Coronary artery (tissue), 2 donors: Measurements from ENCODE around the gene KLHL42.

ENCODE experiments used
- DNase-seq: peaks from one replicate; pipeline ENCODE4 v3.0.0-alpha.2; 2017; ENCODE audit warnings: low spot score
- H3K27ac ChIP-seq, 2 donors: fragments of 200-600 bp; sonication (generic); one replicate each; pipeline ENCODE4 v1.5.1; 2016 to 2019
- H3K4me3 ChIP-seq: fragments of 200-600 bp; sonication (generic); 2 replicates; pipeline ENCODE4 v1.5.1; 2016; ENCODE audit warnings: mild to moderate bottlenecking, moderate library complexity
- TF ChIP-seq, protein P1 (sequence below): fragments of 200-600 bp; sonication (generic); IDR thresholded peaks from one replicate; pipeline ENCODE4 v1.5.1; 2019; ENCODE audit warnings: antibody characterized with exemption

The KLHL42 gene

GRCh38 chr12:27769142-27769673, 10.8 kb upstream of the KLHL42 start:
- TF ChIP-seq, protein P1, sequence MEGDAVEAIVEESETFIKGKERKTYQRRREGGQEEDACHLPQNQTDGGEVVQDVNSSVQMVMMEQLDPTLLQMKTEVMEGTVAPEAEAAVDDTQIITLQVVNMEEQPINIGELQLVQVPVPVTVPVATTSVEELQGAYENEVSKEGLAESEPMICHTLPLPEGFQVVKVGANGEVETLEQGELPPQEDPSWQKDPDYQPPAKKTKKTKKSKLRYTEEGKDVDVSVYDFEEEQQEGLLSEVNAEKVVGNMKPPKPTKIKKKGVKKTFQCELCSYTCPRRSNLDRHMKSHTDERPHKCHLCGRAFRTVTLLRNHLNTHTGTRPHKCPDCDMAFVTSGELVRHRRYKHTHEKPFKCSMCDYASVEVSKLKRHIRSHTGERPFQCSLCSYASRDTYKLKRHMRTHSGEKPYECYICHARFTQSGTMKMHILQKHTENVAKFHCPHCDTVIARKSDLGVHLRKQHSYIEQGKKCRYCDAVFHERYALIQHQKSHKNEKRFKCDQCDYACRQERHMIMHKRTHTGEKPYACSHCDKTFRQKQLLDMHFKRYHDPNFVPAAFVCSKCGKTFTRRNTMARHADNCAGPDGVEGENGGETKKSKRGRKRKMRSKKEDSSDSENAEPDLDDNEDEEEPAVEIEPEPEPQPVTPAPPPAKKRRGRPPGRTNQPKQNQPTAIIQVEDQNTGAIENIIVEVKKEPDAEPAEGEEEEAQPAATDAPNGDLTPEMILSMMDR: no peak
- Histone ChIP-seq H3K4me3 (no peak overlapping the region), H3K27ac (no peak overlapping the region)
- no peak for DNase-seq

DNA sequence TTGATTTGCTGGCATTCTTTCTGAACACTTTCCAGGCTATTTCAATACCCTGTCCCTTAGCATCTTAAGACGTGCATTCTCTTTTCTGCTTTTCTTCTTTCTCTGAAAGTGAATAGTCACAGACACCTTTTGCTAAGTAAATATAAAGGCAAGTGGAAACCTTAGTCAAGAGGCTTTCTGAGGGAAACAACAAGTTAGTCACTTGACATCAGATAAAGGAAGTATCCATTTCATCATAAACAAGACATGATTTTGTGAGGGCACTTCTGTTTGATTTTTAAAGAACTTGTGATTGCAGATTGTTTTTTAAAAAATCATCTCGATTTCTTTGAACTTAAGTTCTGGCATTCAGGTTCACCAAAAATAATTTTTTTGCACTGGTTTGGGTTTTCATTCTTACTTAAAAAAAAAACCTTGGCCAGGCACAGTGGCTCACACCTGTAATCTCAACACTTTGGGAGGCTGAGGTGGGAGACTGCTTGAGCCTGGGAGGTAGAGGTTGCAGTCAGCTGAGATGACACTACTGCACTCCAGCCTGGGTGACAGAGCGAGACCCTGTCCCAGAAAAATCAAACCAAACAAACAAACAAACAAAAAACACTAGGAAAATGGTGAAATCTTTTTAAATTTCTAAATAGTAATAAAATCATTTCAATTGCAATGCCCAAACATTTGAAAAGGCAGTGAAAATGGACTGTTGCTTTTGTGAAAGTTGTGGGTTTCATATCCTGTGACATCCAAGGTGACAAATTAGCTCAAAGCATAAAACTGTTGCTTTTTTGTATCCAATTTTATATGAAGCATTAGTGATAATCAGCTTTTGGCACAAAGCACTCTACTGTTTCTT, 8.3 kb upstream of the KLHL42 start:
- Histone ChIP-seq H3K4me3 (no peak overlapping the region), H3K27ac (no peak overlapping the region)
- TF ChIP-seq, protein P1: no peak
- DNase-seq: no peak

- H3K4me3 ChIP-seq: no peak overlapping the region
- H3K27ac ChIP-seq: no peak overlapping the region
- TF ChIP-seq, protein P1: no peak
- no peak for DNase-seq
These were observed 7.5 kb upstream of the KLHL42 start for GRCh38 chr12:27772328-27773049.

DNA sequence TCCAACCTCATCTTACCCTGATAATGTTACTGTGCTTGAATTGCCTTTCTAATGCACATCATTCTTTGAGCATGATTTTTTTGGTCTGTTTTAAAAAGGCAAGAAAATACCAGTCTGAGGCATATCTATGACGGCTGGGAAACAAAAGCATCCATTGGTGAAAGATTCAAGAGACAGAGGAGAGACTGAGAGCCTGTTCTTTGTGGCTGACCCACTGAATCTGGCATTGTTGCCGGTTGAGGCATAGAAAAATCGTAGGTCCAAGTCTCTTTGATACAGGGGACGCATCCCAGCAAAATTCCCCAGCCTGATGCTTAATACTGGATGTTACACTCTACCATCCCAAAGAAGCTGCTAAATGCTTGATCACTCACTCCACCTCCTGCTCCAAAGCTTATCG, 2.9 kb upstream of the KLHL42 start:
- TF ChIP-seq, protein P1: no peak
- no peak overlapping the region for H3K4me3 ChIP-seq
- H3K27ac ChIP-seq: no peak overlapping the region
- DNase-seq: no peak

DNA sequence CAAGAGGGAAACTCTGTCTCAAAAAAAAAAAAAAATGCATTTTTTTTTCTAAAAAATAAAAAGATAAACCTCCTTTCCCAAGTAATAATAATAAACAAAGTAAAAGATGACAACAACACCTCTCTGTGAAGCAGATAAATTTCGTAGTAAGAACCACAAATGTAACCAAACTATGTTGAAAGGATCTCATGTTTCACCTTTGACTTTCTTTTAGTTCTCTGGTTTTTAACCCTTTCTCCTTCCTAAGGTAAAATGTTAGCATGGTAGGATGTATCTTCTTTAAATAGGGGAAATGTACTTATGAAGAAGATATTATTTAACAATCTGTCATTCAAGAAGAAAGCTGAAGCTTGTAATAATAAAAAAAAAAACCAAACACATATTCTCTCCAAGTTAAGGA, 1.8 kb upstream of the KLHL42 start:
- H3K27ac ChIP-seq: no peak overlapping the region
- TF ChIP-seq, protein P1: no peak
- H3K4me3 ChIP-seq: no peak overlapping the region
- DNase-seq: no peak

- TF ChIP-seq, protein P1: no peak
- Histone ChIP-seq H3K27ac (peak overlapping the region; percentile 75 to 97), H3K4me3 (peak overlapping the region; percentile 81)
- no peak for DNase-seq
These were observed 565 bp upstream of the KLHL42 start for GRCh38 chr12:27779416-27779919.
